Stimulated activated CD8-positive, alpha-beta memory T cell treated with anti-CD3 and anti-CD28 coated beads, Interleukin-4, amount 100 ng/mL, for 24 hours (primary cell): ENCODE measurements around the gene FBN2.

Source experiments
- DNase-seq: peaks from one replicate; pipeline ENCODE4 v3.0.0-alpha.2; 2020; ENCODE audit warnings: low read depth

The FBN2 gene

DNA sequence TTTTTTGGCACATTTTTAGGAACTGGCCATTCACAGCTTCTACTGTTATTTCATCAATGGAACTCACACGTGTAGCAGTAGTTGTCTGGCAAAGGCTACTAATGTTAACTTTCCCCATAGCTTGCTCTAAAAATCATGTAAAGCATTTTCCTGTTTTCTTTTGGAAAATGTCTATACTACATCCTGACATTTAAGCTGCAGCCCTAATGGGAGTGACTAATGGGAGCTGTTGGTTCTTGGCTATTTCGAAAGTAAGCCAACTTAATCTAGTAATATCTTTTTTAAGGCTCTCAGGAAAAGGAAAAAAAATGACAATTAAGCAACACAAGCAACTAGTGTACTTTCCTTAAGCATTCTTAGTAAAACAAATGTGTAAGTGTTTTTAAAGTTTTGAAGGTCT, 285.3 kb downstream of the FBN2 start:
- no peak for DNase-seq

DNA sequence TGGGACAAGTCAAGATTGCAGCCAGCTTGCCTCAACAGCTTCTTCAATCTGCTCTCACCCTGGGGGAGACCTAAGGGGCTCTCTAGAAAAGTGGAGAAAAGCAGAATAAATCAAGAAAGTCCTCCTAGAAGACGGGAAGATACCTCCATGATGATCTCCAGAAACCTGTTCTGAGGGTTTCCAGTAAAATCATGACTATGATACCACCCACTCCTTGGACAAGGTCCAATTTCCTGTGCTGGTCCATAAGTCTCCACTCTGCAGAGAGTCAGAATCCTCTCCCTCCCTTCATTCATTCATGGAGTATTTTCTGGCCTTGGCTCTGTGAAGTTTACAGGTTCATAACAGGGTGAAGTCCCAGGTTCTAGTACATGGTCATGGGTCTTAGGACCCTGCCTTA, 285.8 kb downstream of the FBN2 start:
- no peak for DNase-seq

DNA sequence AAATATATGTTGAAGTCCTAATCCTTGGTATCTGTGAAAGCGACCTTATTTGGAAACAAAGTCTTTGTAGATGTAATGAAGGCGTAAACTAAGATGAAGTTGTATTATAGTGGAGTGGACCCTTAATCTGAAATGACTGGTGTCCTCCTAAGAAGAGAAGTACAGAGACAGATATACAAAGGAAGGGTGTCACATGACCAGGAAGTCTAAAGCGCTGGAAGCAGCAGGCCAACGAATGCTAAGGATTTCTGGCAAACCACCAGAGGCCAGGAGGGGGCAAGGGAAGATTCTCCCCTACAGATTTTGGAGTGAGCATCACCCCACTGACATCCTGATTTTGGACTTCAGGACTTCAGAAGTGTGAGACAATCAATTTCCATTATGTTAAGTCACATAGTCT, 292.1 kb downstream of the FBN2 start:
- DNase-seq = no peak

DNA sequence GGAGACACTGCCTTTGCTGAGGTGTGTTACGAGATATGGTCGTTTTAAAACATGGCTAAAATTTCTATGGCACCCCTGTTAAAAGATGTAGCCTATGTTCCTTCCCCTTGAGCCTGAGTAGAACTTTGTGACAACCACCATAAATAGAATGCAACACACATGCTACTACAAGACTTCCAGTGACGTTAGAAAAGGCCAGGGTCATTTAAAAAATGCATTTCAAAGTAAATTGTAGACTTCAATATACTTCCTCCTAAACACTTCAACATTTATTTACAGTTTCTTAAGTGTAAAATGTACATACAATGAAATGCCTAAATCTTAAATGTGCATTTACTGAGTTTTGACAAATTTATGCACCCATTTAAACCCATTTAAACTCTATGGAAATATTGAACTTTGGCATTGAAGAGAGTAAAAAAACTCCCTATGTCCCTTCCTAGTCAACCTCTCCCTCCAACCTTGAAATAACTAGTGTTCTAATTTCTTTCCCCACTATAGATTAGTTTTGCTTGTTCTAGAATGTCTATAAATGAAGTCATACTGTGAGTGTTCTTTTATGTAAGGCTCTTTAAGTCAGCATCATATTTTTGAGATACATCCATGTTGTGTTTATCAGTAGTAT, 294.0 kb downstream of the FBN2 start:
- DNase-seq = no peak

DNA sequence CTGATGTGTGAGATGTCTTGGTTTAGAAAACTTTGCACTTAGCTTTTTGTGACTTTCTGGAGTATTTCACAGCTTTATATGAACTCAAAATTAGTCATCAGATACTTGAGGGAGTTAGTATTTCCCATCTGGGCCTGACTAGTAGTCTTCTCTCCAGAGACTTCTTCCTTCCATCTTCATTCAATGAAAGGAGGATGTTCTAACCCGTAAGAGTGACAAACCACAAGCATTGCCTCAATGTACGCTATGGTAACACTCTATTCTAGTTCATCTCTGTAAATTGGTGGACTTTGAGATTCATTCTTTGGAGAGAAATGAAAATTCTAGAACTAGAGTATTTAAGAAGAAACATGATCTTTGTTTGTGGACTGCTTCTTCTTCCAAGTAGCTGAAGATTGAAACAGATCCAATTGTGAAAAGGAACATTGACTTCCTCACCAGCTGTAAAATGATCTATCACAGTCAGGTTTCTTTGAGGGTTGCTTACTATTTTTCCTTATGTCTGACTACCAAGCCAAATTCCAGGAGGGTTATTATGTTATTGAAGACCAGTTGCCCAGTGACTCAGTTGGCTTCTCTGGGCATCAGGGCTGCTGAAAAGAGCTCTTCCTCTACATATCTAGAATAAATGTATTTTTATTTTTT, 296.9 kb downstream of the FBN2 start:
- DNase-seq = no peak

DNA sequence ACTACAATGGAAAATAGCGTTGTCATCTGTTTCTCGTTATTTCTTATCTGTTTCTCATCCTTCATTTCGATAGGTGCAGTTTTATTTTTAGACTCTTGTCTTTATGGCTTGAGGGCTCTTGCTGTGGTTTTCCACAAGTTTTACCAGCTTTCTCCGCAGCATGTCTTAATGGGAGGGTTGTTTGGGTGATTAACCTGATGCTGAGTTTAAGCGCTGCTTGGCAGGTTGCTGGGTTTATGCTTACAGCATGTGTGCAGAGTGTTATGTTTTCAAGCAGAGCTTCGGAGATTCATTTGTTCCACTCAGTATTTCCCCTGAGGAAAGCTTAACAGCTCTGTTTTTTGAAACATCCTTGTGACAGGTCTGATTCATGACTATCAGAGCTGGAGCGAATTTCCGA, 300.5 kb downstream of the FBN2 start:
- DNase-seq = no peak

DNA sequence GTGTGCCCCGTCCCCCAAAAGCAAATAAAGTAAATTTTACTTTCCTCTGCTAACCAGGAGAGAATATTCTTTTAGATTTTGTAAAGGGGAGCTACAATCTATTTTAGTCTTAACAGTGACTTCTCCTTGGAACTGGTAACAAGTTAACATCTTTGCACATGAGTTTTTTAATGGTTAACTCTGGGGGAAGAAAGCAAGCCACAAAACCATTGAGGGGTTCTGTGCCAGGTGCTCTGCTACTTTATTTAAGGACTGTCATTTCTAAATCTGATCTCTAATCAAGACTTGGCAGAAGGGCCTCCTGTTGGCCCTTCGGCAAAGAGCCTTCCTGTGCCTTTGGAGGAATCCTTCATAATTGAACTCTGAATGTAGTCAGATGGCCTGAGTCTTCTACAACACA, 301.0 kb downstream of the FBN2 start:
- DNase-seq = no peak

DNA sequence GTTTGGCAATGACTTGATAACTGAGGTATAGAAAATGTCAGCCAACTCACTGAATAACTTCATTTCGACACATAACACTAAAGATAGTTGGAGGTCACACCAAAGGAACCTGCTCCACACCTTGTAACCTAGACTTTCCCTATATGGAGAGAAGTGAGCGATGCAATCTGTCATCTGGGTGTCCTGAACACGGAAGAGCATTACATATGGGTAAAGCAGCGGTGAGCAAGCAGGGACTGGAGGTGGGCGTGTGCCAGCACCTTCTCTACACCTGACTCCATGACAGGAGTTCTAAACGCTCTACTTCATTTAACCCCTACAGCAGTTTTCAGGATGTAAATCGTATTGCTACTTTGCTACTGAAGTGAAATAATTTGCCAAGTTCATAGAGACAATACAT, 301.7 kb downstream of the FBN2 start:
- DNase-seq = no peak

DNA sequence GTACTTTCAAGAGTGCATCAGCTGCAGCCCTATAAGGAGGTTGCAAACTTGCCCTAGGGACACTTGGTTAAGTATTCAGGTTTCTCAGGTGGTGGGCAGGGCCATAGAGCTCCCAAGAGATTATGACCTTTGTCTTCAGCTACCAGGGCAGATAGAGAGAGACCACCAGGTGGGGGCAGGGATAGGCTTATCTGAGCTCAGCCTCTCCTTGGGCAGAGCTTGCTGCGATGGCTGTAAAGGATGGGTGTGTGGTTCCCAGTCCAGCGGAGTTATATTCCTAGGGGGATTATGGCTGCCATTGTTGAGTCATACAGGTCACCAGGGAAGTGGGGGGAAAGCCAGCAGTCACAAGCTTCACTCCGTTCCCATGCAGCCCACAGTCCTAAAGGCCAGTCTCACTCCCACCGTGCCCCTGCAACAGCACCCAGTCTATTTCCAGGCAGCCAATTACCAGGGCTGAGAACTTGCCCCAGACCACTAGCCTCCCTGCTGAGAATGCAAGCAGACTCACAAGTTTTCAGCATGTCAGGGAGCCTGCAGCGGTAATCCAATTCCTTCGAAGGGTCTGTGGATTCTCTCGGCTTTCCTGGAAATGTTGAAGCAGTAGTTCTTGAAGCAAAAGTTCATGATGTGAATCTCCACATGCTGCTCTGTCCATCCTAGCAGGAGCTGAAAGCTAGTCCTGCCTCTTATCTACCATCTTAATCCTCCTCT, 303.0 kb downstream of the FBN2 start:
- DNase-seq = no peak

DNA sequence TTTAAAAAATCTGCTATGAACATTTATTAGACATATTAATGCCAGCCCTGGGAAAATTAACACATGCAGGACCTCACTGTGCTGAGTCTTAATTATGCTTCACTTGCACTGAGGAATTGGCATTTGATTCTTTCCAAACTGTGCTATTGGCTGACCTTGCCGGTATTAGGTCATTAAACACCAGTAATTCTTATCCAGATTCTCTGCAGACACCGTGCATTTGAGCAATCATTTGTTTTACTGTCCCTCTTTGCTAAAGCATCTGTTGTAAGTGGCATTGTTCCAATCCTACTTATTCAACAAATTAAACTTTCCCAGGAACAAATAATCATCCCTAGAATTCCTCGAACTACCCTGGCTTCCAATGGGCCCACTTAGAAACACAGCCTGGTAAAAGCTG, 309.5 kb downstream of the FBN2 start:
- no peak for DNase-seq

DNA sequence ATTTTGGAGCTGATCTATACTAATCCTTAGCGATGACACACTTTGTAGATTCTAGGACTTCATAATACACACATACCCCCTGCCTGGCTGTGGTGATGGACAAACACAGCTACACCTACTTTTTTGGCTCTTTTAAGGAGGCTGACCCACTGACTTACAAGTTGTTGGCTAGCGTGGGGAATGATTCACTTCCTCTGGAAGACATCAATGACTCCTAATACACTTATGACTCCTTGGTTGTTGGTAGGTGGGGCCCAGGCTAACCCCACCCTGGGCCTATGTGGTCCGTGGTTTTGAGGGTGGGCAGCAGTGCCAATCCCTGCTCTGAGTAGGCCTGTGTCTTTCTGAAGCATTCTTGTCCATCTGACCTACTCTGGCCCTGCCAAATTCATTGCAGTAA, 310.0 kb downstream of the FBN2 start:
- no peak for DNase-seq

DNA sequence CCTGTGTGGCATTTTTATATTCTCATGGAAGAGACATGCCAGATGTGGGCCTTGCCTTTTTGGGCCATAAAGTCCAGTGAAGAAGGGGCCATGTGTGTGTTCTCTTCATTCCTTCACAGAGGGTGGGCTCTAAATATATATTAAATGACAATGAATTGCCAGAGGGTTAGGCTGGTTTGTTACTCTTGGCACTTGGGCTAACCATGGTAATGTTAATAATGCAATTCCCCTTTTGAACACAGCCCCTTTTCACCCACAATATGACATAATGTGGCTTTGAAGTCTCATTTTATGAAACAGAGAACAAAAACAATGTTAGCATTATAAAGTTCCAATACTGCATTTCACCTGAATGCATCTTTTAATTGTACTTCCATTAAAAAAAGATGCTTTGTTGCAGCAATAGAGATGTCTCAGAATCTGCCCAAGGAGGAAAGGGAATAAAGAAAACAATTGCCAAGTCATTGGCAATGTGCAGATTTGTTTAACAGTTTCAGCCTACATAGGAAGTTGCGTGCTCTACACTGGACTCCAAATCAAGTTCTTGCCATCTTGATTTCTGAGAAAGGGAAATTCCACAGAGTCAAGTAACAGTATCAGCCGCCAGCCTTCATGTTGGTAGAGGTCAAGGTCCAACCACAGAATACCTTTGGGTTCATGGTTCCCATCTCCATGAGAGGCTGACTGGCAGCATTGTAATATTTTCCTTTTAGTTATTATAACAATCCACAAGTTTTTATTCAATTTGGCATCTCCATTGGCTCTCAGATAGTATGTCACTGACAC, 312.6 kb downstream of the FBN2 start:
- DNase-seq = no peak

DNA sequence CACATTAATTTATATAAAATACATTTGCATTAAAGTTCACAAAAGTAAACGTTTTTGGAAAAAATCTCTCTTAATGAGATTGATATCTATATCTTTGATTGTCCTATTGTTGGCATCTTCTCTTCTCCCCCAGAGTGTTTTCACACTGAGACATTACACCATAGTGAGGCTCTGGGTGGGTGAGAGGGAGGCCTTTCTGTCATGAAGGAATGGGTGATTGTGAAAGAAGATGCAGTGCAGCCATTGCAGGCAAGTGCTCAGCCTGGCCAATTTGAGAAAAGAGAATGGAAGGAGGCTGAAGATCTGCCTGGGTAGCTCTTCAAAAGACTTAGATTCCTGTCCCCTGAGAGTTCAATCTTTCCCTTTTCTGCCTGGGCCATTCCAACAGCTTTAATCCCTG, 313.7 kb downstream of the FBN2 start:
- no peak for DNase-seq

DNA sequence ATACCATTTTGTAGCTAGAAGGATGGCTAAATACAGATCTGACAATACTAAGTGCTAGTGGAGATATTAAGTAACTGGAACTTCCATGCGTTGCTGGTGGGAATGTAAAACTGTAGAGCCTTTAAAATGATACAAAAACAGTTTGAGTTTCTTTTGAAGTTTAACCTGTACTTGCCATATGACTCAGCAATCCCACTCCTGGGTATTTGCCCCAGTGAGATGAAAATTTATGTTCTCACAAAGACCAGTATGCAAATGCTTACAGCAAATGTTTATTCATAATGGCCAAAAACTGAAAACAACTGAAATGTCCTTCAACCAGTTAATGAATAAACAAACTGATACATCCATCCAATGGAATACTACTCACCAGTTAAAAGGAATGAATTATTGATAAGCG, 317.2 kb downstream of the FBN2 start:
- no peak for DNase-seq

DNA sequence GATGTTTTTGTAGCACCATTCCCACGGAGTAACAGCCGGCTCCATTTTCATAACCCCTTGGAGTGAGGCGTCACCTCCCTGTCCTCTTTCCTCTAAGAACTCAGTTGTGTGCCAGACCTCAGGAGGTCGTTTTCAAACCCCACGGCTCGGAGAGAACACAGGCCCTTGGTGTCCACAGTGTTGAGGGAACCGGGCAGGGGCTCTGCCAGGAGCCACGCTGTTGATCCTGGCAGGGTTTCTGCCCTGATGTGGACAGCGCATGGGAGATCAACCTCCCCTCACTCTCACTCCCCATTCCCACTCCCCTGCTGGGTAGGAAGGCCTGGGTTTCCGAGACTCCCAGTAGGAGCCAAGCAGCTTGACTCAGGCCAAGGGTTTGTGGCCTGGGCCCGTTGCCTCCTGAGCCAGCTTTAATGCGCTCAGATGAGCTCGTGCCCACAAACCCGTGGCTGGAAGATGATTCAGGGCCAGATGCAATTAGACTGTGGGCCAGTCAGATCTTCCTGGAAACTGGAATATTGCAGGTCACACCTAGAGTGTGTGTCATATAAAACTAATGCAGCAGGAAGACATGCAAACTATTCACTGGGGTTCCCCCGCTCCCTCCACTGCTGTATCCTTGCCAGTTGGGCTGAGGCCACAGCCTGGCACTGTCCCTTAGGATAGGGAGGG, 321.0 kb downstream of the FBN2 start:
- no peak for DNase-seq

DNA sequence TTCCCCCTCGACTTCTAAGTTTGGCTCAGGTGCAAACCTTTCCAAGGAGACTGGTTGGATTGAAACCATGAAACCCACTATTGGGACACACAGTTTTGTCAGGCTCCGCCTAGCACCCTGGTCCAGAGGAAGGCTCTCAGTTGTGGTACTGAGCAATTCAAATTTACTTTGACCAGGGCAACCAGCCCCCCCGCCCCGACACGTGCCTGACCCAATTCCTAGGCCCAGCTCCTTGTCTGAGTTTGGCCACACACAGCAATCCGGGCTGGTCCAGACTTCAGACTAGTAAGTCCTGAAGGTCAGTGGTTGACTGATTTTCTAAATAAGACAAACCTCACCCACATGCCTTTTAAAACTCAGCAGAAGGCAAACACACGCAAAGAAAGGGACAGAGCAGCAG, 321.8 kb downstream of the FBN2 start:
- no peak for DNase-seq

DNA sequence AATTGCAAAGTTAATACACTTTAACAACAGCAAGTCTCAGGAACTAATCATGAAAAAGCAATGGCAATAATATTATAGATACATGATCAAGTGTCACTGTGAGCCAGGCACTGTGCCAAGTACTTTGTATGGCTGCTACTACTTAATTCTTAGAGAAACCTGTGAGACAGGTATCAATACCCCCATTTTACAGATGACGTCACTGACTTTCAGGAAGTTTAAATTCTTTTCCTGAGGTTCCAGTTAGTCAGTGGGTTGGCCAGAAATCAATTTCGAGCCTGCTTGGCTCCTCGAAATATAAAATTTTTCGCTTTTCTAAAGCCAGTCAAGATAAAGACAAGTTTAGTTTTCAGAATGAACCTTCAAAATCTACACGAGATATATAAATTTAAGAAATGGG, 324.2 kb downstream of the FBN2 start:
- no peak for DNase-seq

DNA sequence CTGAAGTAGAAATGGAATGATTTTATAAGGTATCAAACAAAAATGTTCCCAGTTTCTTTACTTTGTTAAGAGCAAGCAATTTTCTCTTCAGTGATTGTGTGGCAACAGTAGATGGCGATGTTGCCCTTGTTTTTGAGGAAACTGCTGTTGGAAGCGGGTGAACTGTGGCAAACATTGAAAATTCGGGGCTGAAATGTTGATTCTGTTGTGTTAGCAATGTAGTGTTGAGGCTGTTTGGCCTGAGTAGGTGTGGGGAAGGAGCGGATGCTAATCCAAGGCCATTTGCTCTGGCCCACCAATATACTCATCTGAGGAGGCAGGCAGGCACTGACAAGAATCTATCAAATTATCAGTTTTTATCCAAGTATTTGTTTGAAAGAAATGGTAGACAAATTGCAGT, 324.7 kb downstream of the FBN2 start:
- DNase-seq = no peak

DNA sequence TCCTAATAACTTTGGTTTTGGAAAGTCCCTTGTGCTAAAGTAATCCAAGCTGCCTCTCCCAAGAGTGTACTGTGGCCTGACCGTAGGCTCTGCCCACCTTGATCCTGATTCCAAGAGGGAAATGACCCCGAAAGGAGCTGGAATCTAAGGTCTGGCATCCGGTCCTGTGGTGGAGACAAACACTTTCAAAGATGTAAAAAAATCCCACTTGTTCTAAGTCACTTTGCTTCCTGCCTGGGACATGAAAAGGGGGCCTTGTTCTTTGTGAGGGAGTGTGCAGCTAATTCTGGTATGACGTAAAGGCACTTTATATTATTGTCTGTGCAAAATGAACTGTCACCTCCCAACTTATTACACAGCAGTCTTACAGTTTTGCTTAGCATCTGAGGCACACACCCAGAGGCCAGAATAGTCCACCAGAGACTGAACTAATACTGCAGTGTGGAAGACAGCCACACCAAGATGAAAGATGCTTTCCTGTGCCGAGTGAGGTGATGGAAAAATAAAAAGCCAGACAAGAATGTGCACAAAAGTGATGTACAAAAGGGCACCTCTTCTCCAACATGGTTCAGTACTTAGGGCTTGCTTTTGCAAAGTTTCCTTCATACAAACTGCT, 325.7 kb downstream of the FBN2 start:
- no peak for DNase-seq

DNA sequence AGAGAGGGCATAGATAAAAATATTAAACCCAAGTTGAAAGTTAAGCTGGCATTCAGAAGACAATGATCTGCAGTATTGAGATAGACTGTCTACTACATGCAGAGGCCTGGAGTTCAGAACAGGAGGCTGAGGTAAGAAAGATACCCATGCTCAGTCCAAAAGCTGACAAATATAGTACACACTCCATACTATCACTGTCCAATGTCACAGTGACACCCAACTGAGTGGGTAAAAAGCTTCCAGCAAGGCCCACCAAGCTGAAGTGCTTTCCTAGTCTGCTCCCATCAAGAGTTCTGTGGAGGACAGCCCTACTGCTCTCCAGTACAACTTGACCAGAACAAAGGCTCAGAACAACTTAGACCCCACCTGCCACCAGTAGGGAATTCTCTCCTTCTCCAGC, 329.6 kb downstream of the FBN2 start:
- DNase-seq = no peak
